ENCODE data around the gene ASMT. TPM values are rescaled to one million over a fixed set of nuclear protein-coding genes. Genes with fewer than 3 reads are reported as not detected.

The ASMT gene
- total RNA-seq, 1 experiment from 2014 or later: not detected

DNA sequence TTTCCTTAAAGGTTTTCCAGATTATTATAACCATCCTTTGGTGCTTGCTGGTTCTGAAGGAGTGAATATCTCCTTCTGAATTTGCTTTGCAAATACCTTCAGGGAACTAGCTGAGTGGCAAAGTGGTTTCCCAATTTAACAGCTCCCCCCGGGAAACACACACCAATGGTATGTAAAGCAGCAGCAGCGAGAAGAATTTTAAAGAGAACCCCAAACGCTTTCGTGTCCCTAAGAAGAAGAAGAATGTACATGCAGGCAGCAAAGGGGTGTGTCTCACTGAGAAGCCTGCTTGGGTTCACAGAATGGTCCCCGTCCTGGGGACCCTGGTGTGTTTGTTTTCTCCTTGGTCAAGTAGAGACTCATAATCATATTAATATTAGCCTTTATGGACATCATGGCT is 27.7 kb upstream of the ASMT start:
- CTCF ChIA-PET: no interaction called here
- intact Hi-C loops (cut with micrococcal nuclease): no loop called here

More for the DNA sequence above, 27.7 kb upstream of the ASMT start:
- peaks cover 3 to 21% of the 10 kb centered on the region in 2 experiments; a peak in 3 of 4 replicates for H3K4me1 ChIP-seq (ENCODE audit: control insufficient read depth in 1 of 2, insufficient read depth in 2 of 2, low read length in 2 of 2)
- H3K4me3 ChIP-seq (replicated peaks in 1 of 2; ENCODE audit: low read depth in 1 of 2, low read length in 2 of 2): no peak overlapping the region
- no peaks in the 10 kb centered on the region for H4K20me1 ChIP-seq (ENCODE audit: insufficient read depth)
- H3K27ac ChIP-seq (ENCODE audit: low read depth, low read length): no peak overlapping the region
- no TSS peak for BruUV-seq (replicated peaks)
- ATAC-seq (no peak), DNase-seq (ENCODE audit: low read depth, low spot score) (no peak)
- peak overlapping the region; percentile 2 for H2AFZ ChIP-seq (ENCODE audit: low read depth, low read length, poor library complexity, severe bottlenecking)
- H3K27me3 ChIP-seq (ENCODE audit: insufficient read depth, low read length): no peaks in the 10 kb centered on the region
- H3K36me3 ChIP-seq (ENCODE audit: control insufficient read depth in 1 of 2, insufficient read depth in 2 of 2, low read length in 2 of 2): no peaks in the 10 kb centered on the region
- no peak for TF ChIP-seq ZBTB33 (IDR thresholded peaks at IDR 0.05; ENCODE audit: extremely low read depth, insufficient replicate concordance, low read length)
- TF ChIP-seq, protein P1, sequence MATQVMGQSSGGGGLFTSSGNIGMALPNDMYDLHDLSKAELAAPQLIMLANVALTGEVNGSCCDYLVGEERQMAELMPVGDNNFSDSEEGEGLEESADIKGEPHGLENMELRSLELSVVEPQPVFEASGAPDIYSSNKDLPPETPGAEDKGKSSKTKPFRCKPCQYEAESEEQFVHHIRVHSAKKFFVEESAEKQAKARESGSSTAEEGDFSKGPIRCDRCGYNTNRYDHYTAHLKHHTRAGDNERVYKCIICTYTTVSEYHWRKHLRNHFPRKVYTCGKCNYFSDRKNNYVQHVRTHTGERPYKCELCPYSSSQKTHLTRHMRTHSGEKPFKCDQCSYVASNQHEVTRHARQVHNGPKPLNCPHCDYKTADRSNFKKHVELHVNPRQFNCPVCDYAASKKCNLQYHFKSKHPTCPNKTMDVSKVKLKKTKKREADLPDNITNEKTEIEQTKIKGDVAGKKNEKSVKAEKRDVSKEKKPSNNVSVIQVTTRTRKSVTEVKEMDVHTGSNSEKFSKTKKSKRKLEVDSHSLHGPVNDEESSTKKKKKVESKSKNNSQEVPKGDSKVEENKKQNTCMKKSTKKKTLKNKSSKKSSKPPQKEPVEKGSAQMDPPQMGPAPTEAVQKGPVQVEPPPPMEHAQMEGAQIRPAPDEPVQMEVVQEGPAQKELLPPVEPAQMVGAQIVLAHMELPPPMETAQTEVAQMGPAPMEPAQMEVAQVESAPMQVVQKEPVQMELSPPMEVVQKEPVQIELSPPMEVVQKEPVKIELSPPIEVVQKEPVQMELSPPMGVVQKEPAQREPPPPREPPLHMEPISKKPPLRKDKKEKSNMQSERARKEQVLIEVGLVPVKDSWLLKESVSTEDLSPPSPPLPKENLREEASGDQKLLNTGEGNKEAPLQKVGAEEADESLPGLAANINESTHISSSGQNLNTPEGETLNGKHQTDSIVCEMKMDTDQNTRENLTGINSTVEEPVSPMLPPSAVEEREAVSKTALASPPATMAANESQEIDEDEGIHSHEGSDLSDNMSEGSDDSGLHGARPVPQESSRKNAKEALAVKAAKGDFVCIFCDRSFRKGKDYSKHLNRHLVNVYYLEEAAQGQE (IDR thresholded peaks at IDR 0.05; ENCODE audit: low read depth): no peak
- TF ChIP-seq ZFX (IDR thresholded peaks at IDR 0.05): no peak
- no peak for TF ChIP-seq ELF1 (IDR thresholded peaks at IDR 0.05; ENCODE audit: borderline replicate concordance, low read depth)
- no peak for TF ChIP-seq RAD21 (IDR thresholded peaks at IDR 0.05; ENCODE audit: low read depth)
- TF ChIP-seq CTCF (IDR thresholded peaks at IDR 0.05 in 2 of 3, conservative IDR thresholded peaks at IDR 0.05 in 1 of 3; ENCODE audit: borderline replicate concordance in 1 of 3, insufficient read depth in 1 of 3, low read depth in 2 of 3, low read length in 2 of 3): no peak
- peaks cover 5% of the 10 kb centered on the region for H3K79me2 ChIP-seq (ENCODE audit: insufficient read depth, low read length)
- POLR2A ChIA-PET: no interaction called here
- RAD21 ChIA-PET (ENCODE audit: low non-redundant PET in 1 of 2, low total read pairs in 2 of 2, uncharacterized antibody in 2 of 2, unreplicated experiment in 2 of 2): no interaction called here
- no peak overlapping the region for H3K4me2 ChIP-seq (ENCODE audit: low read length)
- no peaks in the 10 kb centered on the region for H3K9me3 ChIP-seq (ENCODE audit: control insufficient read depth in 1 of 2, insufficient read depth in 1 of 2, low read depth in 1 of 2, low read length in 2 of 2)
- no peak overlapping the region for H3K9ac ChIP-seq (ENCODE audit: low read length)
- no peaks in the 10 kb centered on the region for H3K9me2 ChIP-seq (ENCODE audit: insufficient read depth)
